HG02943 (cell line): Measurements from ENCODE around the gene SLC9A6.
"Not testable (repeated sequence)": the region's sequence is repeated elsewhere in the genome, so short reads cannot be mapped to it uniquely, and the experiment has no call there.

Source experiments
- ATAC-seq: cut with Tn5 transposase; IDR thresholded peaks from one replicate; pipeline ENCODE4 v1.9.1; 2021; ENCODE audit warnings: mild to moderate bottlenecking, low read depth, moderate library complexity; ENCODE audit not compliant: unreplicated experiment

Gene SLC9A6

DNA sequence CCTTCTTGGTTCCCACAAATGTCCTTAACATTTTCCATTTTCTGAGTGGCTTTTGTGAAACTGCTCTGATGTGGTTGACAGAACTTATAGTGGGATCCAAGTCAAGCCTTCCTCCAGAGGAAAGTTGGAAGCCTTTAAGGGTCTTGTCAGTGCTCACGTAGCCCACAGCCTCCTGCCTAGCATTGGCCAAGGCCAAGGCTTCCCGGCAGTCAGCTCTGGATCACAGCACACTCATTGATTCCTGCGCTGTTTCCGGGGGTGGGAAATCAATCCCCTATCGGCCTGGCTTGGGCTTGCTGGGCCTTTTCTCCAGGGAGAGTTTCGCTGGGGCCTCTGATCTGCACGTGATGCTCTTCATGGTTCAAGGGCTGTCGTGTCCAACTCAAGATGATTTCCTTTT is 76.1 kb downstream of the SLC9A6 start:
- no peak for ATAC-seq

GRCh38 chrX:136061696-136062095 is 76.5 kb downstream of the SLC9A6 start:
- no peak for ATAC-seq

DNA sequence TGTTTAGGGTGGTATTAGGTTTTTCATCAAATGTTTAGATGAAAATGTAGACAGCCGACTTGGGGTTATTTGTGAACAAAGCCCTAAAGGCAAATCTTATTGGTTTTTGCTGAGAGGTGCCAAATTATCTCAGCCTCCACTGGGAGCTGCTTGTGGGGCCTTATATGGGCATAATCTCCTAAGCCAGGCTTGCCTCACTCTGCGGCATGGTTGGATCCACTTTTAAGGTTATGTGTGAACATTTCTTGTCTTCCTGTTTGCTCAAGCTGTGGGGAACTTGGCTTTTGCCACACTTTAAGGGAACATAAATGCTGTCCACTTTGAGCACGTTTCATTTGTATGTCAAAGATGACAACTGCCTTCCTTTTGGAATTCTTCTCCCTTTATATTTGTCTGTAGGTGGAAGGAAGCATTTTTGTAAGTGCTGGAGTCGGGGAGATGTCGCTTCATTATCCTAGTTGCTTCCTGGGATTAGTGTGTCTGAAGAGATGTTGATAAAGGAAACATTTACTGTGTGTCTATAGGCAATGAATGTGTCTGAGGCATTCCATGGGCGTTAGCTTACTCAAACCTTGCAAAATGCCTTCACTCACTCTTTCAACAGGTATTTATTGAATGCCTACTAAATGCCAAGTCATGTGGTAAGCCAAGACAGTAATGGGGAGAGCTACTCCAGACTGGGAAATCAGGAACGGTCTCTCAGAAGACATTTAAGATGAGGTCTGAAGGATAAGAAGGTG is 78.3 kb downstream of the SLC9A6 start:
- ATAC-seq = no peak

DNA sequence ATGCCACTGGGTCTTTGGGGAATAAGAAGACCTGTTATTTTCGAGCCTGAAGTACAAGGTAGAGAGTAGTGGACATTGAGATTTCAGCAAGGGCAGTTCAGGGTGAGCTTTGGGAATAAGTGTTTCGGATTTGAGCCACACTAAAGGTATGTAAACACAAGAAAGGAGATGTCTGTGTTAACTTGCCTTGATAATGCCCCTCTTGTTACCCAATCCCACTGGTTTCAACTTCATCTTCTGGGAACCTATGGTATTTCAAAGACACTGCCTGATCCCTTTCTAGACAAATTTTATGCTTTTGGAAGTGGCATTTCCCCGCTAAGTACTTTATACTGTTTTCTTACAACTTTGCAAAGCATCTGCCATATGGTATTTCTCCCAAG is 79.4 kb downstream of the SLC9A6 start:
- ATAC-seq = no peak

DNA sequence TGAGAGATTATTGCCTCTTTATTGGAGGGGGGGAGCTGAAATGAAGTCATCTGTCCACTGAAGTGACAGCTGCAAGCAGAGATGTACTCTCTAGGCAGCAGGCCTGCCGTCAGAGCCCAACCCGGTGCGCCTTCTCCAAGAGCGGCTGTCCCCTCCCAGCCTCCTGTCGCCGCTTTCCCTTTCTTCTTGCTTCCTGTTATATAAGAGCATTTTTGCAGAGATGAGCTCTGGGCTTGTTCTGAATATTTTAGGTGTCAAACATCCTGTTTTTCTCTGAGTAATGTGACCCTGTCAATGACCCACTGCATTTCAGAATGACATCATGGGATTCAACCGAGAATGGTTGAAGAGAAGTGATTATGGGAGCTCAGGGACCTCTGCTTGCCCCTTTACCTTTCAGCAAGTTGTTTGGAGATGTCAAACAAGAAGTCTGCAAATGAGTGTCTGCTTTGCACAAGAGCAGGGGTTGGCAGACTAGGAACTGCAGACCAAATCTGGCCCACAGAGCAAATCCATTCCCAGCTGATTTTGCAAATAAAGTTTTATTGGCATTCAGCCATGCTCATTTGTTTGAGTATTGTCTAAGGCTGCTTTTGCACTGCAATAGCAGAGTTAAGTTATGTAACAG is 79.9 kb downstream of the SLC9A6 start:
- no peak for ATAC-seq

GRCh38 chrX:136067097-136067496 is 81.9 kb downstream of the SLC9A6 start:
- no peak for ATAC-seq

DNA sequence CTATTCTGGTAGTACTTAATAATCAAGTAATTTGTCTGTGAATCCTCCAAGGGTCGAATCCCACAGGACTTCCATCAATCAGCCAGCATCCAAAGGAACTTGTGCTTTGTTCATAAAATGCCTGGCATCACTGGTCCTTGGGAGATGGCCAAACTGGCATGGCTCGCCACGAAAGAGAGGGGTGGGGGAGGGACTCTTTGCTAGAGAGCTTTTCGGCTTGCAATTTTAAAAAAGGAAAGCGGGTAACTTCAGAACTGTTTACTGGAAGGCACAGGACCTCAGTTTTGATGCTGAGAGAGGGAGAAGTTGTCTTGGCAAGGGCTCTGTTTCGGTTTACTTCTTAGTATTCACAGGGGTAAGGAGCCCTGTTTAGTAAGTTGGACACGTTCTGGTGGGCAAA is 82.7 kb downstream of the SLC9A6 start:
- no peak for ATAC-seq

- ATAC-seq = no peak
These were observed 91.7 kb downstream of the SLC9A6 start for GRCh38 chrX:136076942-136077341.

- no peak for ATAC-seq
These were observed 95.5 kb downstream of the SLC9A6 start for GRCh38 chrX:136080766-136081165.

GRCh38 chrX:136086521-136086920 is 101.3 kb downstream of the SLC9A6 start:
- ATAC-seq = no peak

DNA sequence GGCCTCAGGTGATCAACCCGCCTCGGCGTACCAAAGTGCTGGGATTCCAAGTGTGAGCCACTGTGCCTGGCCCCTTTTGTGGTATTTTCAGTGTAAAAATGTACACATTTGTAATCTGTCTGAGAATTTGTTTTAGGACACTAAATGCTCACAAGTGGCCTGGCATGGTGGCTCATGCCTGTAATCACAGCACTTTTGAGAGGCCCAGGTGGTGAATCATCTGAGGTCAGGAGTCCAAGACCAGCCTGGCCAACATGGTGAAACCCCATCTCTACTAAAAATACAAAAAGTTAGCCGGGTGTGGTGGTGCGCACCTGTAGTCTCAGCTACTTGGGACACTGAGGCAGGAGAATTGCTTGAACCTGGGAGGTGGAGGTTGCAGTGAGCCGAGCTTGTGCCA is 106.7 kb downstream of the SLC9A6 start:
- ATAC-seq = not testable (repeated sequence)

DNA sequence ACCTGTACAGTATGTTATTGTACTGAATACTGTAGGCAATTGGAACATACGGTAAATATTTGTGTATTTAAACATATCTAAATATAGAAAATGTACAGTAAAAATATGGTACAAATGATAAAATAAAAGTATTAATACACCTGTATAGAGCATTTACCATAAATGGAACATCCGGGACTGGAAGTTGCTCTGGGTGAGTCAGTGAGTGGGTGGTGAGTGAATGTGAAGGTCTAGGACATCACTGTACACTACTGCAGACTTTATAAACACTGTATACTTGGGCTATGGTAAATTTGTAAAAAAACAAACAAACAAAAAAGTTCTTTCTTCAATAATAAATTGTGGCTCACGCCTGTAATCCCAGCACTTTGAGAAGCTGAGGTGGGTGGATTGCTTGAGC is 109.7 kb downstream of the SLC9A6 start:
- ATAC-seq = no peak
